Panc1 (cell line): ENCODE data around the gene KRT15. TPM values are rescaled to one million over a fixed set of nuclear protein-coding genes. Genes with fewer than 3 reads are reported as not detected.
A peak's percentile ranks its signal among the peaks of the same experiment; 100 is the strongest.
"Not testable (repeated sequence)": the region's sequence is repeated elsewhere in the genome, so short reads cannot be mapped to it uniquely, and the experiment has no call there.

Source experiments
- ATAC-seq: fragments of 200-7000 bp; cut with Tn5 transposase; 2 replicates; pipeline ENCODE4 v1.9.1; 2020; ENCODE audit warnings: mild to moderate bottlenecking, moderate library complexity
- BruUV-seq: library from RNA; stranded (reverse); fragments of 400-500 nt; replicated peaks from 2 replicates; lab custom pipeline; 2021; lab: Mats Ljungman, UMichigan
- CTCF ChIA-PET: fragments of 300-600 bp; sonication (Branson Sonifier 250); formaldehyde crosslinking; loops from one replicate; lab custom pipeline; 2022; ENCODE audit warnings: antibody characterized with exemption; lab: Charles Lee
- POLR2A ChIA-PET: fragments of 300-600 bp; sonication (Branson Sonifier 250); formaldehyde crosslinking; loops from one replicate; lab custom pipeline; 2022; ENCODE audit warnings: antibody characterized with exemption; lab: Charles Lee
- DNase-seq: peaks from one replicate; pipeline ENCODE4 v3.0.0-alpha.2; 2010; ENCODE audit warnings: low read depth, low spot score
- H3K27ac ChIP-seq: 2 replicates; pipeline ENCODE4 v1.5.1; 2011; ENCODE audit warnings: mild to moderate bottlenecking, low read length, inconsistent platforms
- H3K27me3 ChIP-seq: fragments of 200-500 bp; sonication (Bioruptor generic); 2 replicates; pipeline ENCODE4 v1.6.0; 2014; ENCODE audit warnings: low read length, inconsistent platforms; ENCODE audit not compliant: control insufficient read depth, insufficient read depth
- H3K36me3 ChIP-seq: fragments of 200-500 bp; sonication (Bioruptor generic); 2 replicates; pipeline ENCODE4 v1.5.1; 2014; ENCODE audit warnings: inconsistent platforms, mild to moderate bottlenecking, low read length, moderate library complexity; ENCODE audit not compliant: control insufficient read depth, insufficient read depth
- H3K4me1 ChIP-seq: 2 replicates; pipeline ENCODE4 v1.5.1; 2011; ENCODE audit warnings: inconsistent platforms, mild to moderate bottlenecking, low read length, moderate library complexity; ENCODE audit not compliant: control insufficient read depth, insufficient read depth
- H3K4me3 ChIP-seq, 2 experiments: 2 replicates each; pipeline ENCODE4 v1.5.1; 2011 to 2012; ENCODE audit warnings: low read depth in 2 of 2, low read length in 2 of 2, mild to moderate bottlenecking in 2 of 2, inconsistent platforms in 1 of 2, moderate library complexity in 1 of 2
- H3K9me3 ChIP-seq: fragments of 200-500 bp; sonication (Bioruptor generic); 2 replicates; pipeline ENCODE4 v1.5.1; 2014; ENCODE audit warnings: low read depth, mild to moderate bottlenecking, inconsistent platforms, low read length, moderate library complexity; ENCODE audit not compliant: control insufficient read depth, insufficient read depth
- CTCF ChIP-seq: fragments of 450-650 bp; IDR thresholded peaks from 2 replicates; pipeline ENCODE4 v1.5.1; 2017; ENCODE audit warnings: mild to moderate bottlenecking
- POLR2AphosphoS5 ChIP-seq: IDR thresholded peaks from 2 replicates; pipeline ENCODE4 v1.6.1; 2012; ENCODE audit warnings: mild to moderate bottlenecking, low read depth, low read length, moderate library complexity
- REST ChIP-seq, 2 experiments: IDR thresholded peaks; 2 replicates each; pipeline ENCODE4 v1.6.1; 2011 to 2012; ENCODE audit warnings: low read depth in 2 of 2, control low read depth in 1 of 2, low read length in 1 of 2, mild to moderate bottlenecking in 1 of 2, moderate library complexity in 1 of 2; ENCODE audit not compliant: insufficient read depth in 1 of 2
- SIN3A ChIP-seq: IDR thresholded peaks from 2 replicates; pipeline ENCODE4 v1.6.1; 2012; ENCODE audit warnings: low read depth, mild to moderate bottlenecking, low read length, moderate library complexity, borderline replicate concordance; ENCODE audit not compliant: insufficient read depth
- TCF7L2 ChIP-seq: IDR thresholded peaks from 2 replicates; pipeline ENCODE4 v1.6.1; 2011; ENCODE audit warnings: mild to moderate bottlenecking, low read depth, low read length, inconsistent platforms
- in situ Hi-C: cut with HindIII; loops from 2 replicates; pipeline ENCODE4 v1.10.0; 2016; ENCODE audit warnings: low sequenced_read_pairs, low pct_unique_long_range_greater_than_20kb
- intact Hi-C: fragments of 100-400 bp; cut with micrococcal nuclease; formaldehyde crosslinking; loops from one replicate; pipeline ENCODE4 v1.10.0; 2022; ENCODE audit not compliant: unreplicated experiment
- total RNA-seq: library from RNA; stranded (reverse); gene quantifications from one replicate; pipeline ENCODE4 v1.2.1, GENCODE V29; 2021; ENCODE audit not compliant: unreplicated experiment

Gene KRT15
- total RNA-seq, 1 experiment from 2014 or later, result 70.4 TPM

GRCh38 chr17:41544935-41545334, 26.2 kb upstream of the KRT15 start:
- peaks cover 56% of the 10 kb centered on the region for H3K4me1 ChIP-seq
- DNase-seq (no peak), ATAC-seq (no peak)
- TF ChIP-seq REST (IDR thresholded peaks at IDR 0.05; ENCODE audit: insufficient read depth in 1 of 2, low read depth in 2 of 2, low read length in 1 of 2), result no peak
- no peak for TF ChIP-seq CTCF
- no peak for TF ChIP-seq POLR2AphosphoS5
- no peak for TF ChIP-seq SIN3A
- TF ChIP-seq TCF7L2, result no peak
- no peaks in the 10 kb centered on the region for H3K27me3 ChIP-seq
- ChIA-PET CTCF (interaction anchor here (0.6 to 1.0 kb wide), 2 partner anchors 104 to 118 kb away, joined by 4 to 13 read pairs; no protein-coding TSS in a partner anchor), POLR2A (interaction anchor here (1.3 kb wide), 1 partner anchor 26 kb away, joined by 3 read pairs; the partner anchor contains the start of gene KRT15)
- intact Hi-C loops, result loop anchor here (5.0 kb wide), 2 partner anchors 638 to 688 kb away; no protein-coding TSS in a partner anchor
- no peak overlapping the region for H3K4me3 ChIP-seq
- in situ Hi-C loops, result loop anchor here (25.0 kb wide), 1 partner anchor 92 kb away; no protein-coding TSS in a partner anchor
- H3K9me3 ChIP-seq, result peaks cover 4% of the 10 kb centered on the region; the same call in 1 of the 2 replicates
- BruUV-seq, result no TSS peak
- H3K27ac ChIP-seq, result peak overlapping the region; percentile 67
- no peaks in the 10 kb centered on the region for H3K36me3 ChIP-seq

GRCh38 chr17:41544491-41544892, 25.8 kb upstream of the KRT15 start:
- DNase-seq, result no peak

GRCh38 chr17:41542786-41543185, 24.1 kb upstream of the KRT15 start:
- ChIA-PET CTCF (interaction anchor here (0.9 to 1.7 kb wide), 3 partner anchors 8 to 120 kb away, joined by 4 to 6 read pairs (median 6); no protein-coding TSS in a partner anchor), POLR2A (interaction anchor here (0.6 to 1.4 kb wide), 2 partner anchors 14 to 625 kb away, joined by 10 to 18 read pairs; partner anchors contain the start of gene KRT19)
- H3K36me3 ChIP-seq, ATAC-seq, BruUV-seq, H3K27ac ChIP-seq, H3K27me3 ChIP-seq, H3K4me3 ChIP-seq, H3K9me3 ChIP-seq, intact Hi-C loops, DNase-seq: not testable (repeated sequence)
- H3K4me1 ChIP-seq, result peaks cover 51% of the 10 kb centered on the region
- in situ Hi-C loops, result loop anchor here (25.0 kb wide), 1 partner anchor 95 kb away; no protein-coding TSS in a partner anchor

More at GRCh38 chr17:41544491-41544892, 25.8 kb upstream of the KRT15 start:
- peak overlapping the region; percentile 67 for H3K27ac ChIP-seq
- ChIA-PET CTCF (interaction anchor here (0.8 to 1.2 kb wide), 3 partner anchors 104 to 122 kb away, joined by 3 to 4 read pairs (median 3); no protein-coding TSS in a partner anchor), POLR2A (interaction anchor here (1.3 kb wide), 1 partner anchor 26 kb away, joined by 3 read pairs; the partner anchor contains the start of gene KRT15)
- peaks cover 52% of the 10 kb centered on the region for H3K4me1 ChIP-seq
- H3K27me3 ChIP-seq, result no peaks in the 10 kb centered on the region
- ATAC-seq, result no peak
- H3K9me3 ChIP-seq, result peaks cover 4% of the 10 kb centered on the region; the same call in 1 of the 2 replicates
- no peak for TF ChIP-seq CTCF
- no peak for TF ChIP-seq POLR2AphosphoS5
- H3K36me3 ChIP-seq, result no peaks in the 10 kb centered on the region
- intact Hi-C loops (no loop called here), in situ Hi-C loops (loop anchor here (25.0 kb wide), 1 partner anchor 93 kb away; no protein-coding TSS in a partner anchor)
- H3K4me3 ChIP-seq, result no peak overlapping the region
- no TSS peak for BruUV-seq
